Naive thymus-derived CD4-positive, alpha-beta T cell (primary cell): Measurements from ENCODE around the gene KCNK16. TPM values are rescaled to one million over a fixed set of nuclear protein-coding genes. Genes with fewer than 3 reads are reported as not detected.

Experiments used
- ATAC-seq: fragments of 150-1000 bp; cut with Tn5 transposase; 2 replicates; pipeline ENCODE4 v1.10.0; 2021; ENCODE audit warnings: mild to moderate bottlenecking, moderate library complexity
- CTCF ChIA-PET: fragments of 350-600 bp; sonication (Branson Sonifier 250); formaldehyde crosslinking; loops from one replicate; lab custom pipeline; 2021; ENCODE audit warnings: antibody characterized with exemption; lab: Charles Lee
- POLR2A ChIA-PET: fragments of 350-600 bp; sonication (Branson Sonifier 250); formaldehyde crosslinking; loops from one replicate; lab custom pipeline; 2021; ENCODE audit warnings: antibody characterized with exemption, inconsistent platforms; lab: Charles Lee
- DNase-seq, 9 donors: peaks; one replicate each; pipeline versions ENCODE4 v3.0.0 to v3.0.0-alpha.2; 2020 to 2022; ENCODE audit warnings: mixed read lengths in 1 of 9
- H3K27ac ChIP-seq: one replicate; pipeline ENCODE4 v1.7.0; 2013; ENCODE audit warnings: mild to moderate bottlenecking, low read depth, low read length, moderate library complexity
- H3K27me3 ChIP-seq, 2 donors: one replicate each; pipeline ENCODE4 v1.7.0; 2013; ENCODE audit warnings: low read length in 2 of 2, mild to moderate bottlenecking in 2 of 2, moderate library complexity in 2 of 2; ENCODE audit not compliant: control insufficient read depth in 2 of 2, insufficient read depth in 2 of 2
- H3K36me3 ChIP-seq, 3 experiments: 1 replicate in 2 of 3; 2 replicates in 1 of 3; pipeline ENCODE4 v1.7.0; 2013; ENCODE audit warnings: low read length in 3 of 3, mild to moderate bottlenecking in 3 of 3, moderate library complexity in 1 of 3; ENCODE audit not compliant: insufficient read depth in 3 of 3, control insufficient read depth in 2 of 3
- H3K4me1 ChIP-seq, 2 donors: one replicate each; pipeline ENCODE4 v1.7.0; 2013; ENCODE audit warnings: low read length in 2 of 2, mild to moderate bottlenecking in 2 of 2, moderate library complexity in 1 of 2; ENCODE audit not compliant: control insufficient read depth in 2 of 2, insufficient read depth in 2 of 2
- H3K4me3 ChIP-seq: 2 replicates; pipeline ENCODE4 v1.7.0; 2013; ENCODE audit warnings: mild to moderate bottlenecking, low read length
- H3K9me3 ChIP-seq, 3 experiments: 1 replicate in 2 of 3; 2 replicates in 1 of 3; pipeline ENCODE4 v1.7.0; 2013; ENCODE audit warnings: low read length in 3 of 3; ENCODE audit not compliant: control insufficient read depth in 2 of 3
- H3K27ac Mint-ChIP-seq, 9 donors: one replicate each; pipeline ENCODE4 v1.8.0; 2020 to 2022; ENCODE audit warnings: mixed read lengths in 9 of 9, mild to moderate bottlenecking in 8 of 9, moderate library complexity in 5 of 9, inconsistent platforms in 2 of 9
- H3K27me3 Mint-ChIP-seq, 5 donors: one replicate each; pipeline ENCODE4 v1.8.0; 2021 to 2022; ENCODE audit warnings: mixed read lengths in 5 of 5, mild to moderate bottlenecking in 1 of 5
- H3K36me3 Mint-ChIP-seq, 5 donors: one replicate each; pipeline ENCODE4 v1.8.0; 2020 to 2022; ENCODE audit warnings: mixed read lengths in 5 of 5, mild to moderate bottlenecking in 3 of 5, inconsistent platforms in 1 of 5
- H3K4me1 Mint-ChIP-seq, 7 donors: one replicate each; pipeline ENCODE4 v1.8.0; 2020 to 2022; ENCODE audit warnings: mixed read lengths in 7 of 7, mild to moderate bottlenecking in 3 of 7, inconsistent platforms in 1 of 7
- H3K4me3 Mint-ChIP-seq, 10 donors: one replicate each; pipeline ENCODE4 v1.8.0; 2020 to 2022; ENCODE audit warnings: mild to moderate bottlenecking in 10 of 10, mixed read lengths in 10 of 10, moderate library complexity in 6 of 10, inconsistent platforms in 2 of 10
- H3K9me3 Mint-ChIP-seq, 11 donors: one replicate each; pipeline ENCODE4 v1.8.0; 2020 to 2022; ENCODE audit warnings: mixed read lengths in 11 of 11, mild to moderate bottlenecking in 4 of 11, inconsistent platforms in 1 of 11, moderate library complexity in 1 of 11
- intact Hi-C, 2 donors: fragments of 100-400 bp; cut with micrococcal nuclease; formaldehyde crosslinking; loops; one replicate each; pipeline ENCODE4 v1.15.1; 2023
- polyA plus RNA-seq, 2 donors: library from polyadenylated mRNA; unstranded; fragments of 300-500 nt; fragmentation: Illumina TruSeq; gene quantifications; one replicate each; pipeline ENCODE4 v1.2.3, GENCODE V29; 2021
- total RNA-seq, 6 experiments: library from RNA in 5 of 6; stranded (reverse) in 5 of 6; gene quantifications; 1 replicate in 5 of 6; 2 replicates in 1 of 6; pipeline ENCODE4 v1.2.3 and lab custom pipeline; 2021 to 2026

KCNK16 gene
- total and polyA plus RNA-seq, 7 experiments from 2014 or later: not detected

DNA sequence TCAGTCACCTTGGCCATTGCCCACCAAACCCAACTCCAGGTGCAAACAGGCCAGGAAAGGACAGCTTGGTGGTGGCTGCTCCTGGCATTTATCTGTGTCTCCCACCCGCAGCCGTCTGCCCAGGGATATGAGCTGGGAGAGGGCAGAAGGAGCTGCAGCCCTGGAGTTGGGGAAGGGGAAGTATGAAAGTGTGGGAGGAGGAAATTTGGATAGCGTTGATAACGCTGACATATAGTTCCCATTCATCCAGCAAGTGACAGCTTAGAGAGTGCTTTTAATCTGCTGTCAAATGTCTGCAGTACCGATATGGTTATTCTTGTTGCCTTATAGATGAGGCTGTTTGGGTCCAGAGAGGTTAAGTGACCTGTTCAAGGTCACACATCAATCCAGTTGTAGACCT is 741 bp downstream of the KCNK16 start:
- no peak overlapping the region for H3K27ac Mint-ChIP-seq

DNA sequence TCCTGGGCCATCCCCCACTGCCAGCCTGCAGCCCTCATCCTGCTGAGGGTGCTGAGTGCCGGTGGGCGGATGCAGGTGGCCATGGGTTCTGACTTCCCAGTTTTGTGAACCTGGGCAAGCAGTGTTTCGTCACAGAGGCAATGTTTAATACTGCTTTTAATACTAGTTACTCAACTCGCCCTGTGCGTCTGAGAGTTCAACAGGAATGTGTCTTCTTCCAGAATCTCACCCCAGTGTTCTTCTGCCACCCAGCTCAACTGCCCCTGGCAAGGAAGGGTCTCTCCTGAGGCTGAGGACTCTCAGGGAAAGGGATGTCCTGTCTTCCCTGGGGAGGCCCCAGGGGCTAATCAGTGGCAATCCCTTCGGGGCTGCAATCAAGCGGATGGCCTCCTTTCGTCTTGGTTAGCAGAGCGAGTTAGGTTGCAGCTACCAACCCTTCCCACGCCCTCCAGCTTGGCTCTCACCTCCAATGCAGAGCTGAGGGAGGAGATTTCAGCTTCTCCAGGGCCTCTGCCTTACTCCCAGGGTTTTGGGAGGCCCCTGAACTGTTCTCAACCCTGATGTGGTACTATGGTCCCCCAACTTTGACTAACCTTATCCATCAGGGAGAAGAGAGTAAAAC is 2.0 kb downstream of the KCNK16 start:
- Histone ChIP-seq H3K9me3 (no peaks in the 10 kb centered on the region), H3K27ac (no peak overlapping the region), H3K4me1 (no peaks in the 10 kb centered on the region), H3K4me3 (no peak overlapping the region), H3K27me3 (no peaks in the 10 kb centered on the region), H3K36me3 (no peaks in the 10 kb centered on the region)
- Mint-ChIP-seq H3K27ac (no peak overlapping the region), H3K9me3 (no peaks in the 10 kb centered on the region), H3K4me3 (no peak overlapping the region), H3K27me3 (peaks cover 0 to 29% (median 21%) of the 10 kb centered on the region in 5 donors), H3K36me3 (no peaks in the 10 kb centered on the region), H3K4me1 (peaks cover 0 to 2% (median 0%) of the 10 kb centered on the region in 7 donors)
- DNase-seq (no peak), ATAC-seq (no peak)
- POLR2A ChIA-PET: no interaction called here
- CTCF ChIA-PET: interaction anchor here (1.5 kb wide), 1 partner anchor 18 kb away, joined by 4 read pairs; no protein-coding TSS in a partner anchor
- intact Hi-C loops: no loop called here

More for the DNA sequence above, 741 bp downstream of the KCNK16 start:
- Histone ChIP-seq H3K27ac (no peak overlapping the region), H3K9me3 (no peaks in the 10 kb centered on the region), H3K4me1 (no peaks in the 10 kb centered on the region), H3K27me3 (no peaks in the 10 kb centered on the region), H3K36me3 (no peaks in the 10 kb centered on the region), H3K4me3 (no peak overlapping the region)
- ChIA-PET POLR2A (no interaction called here), CTCF (interaction anchor here (1.5 kb wide), 1 partner anchor 19 kb away, joined by 4 read pairs; no protein-coding TSS in a partner anchor)
- no peaks in the 10 kb centered on the region for H3K9me3 Mint-ChIP-seq
- peaks cover 0 to 27% (median 19%) of the 10 kb centered on the region in 5 donors for H3K27me3 Mint-ChIP-seq
- no peak for ATAC-seq
- no peaks in the 10 kb centered on the region for H3K36me3 Mint-ChIP-seq
- DNase-seq: no peak
- H3K4me3 Mint-ChIP-seq: no peak overlapping the region
- intact Hi-C loops: no loop called here
- peaks cover 0 to 4% (median 0%) of the 10 kb centered on the region in 7 donors for H3K4me1 Mint-ChIP-seq

GRCh38 chr6:39319621-39320362 is 2.7 kb downstream of the KCNK16 start:
- H3K27me3 Mint-ChIP-seq: peaks cover 5 to 32% (median 28%) of the 10 kb centered on the region in 5 donors
- ChIA-PET POLR2A (no interaction called here), CTCF (interaction anchor here (0.5 kb wide), 1 partner anchor 942 kb away, joined by 3 read pairs; no protein-coding TSS in a partner anchor)
- no peaks in the 10 kb centered on the region for H3K27me3 ChIP-seq
- no peak overlapping the region for H3K4me3 ChIP-seq
- H3K27ac ChIP-seq: no peak overlapping the region
- H3K36me3 Mint-ChIP-seq: no peaks in the 10 kb centered on the region
- H3K36me3 ChIP-seq: no peaks in the 10 kb centered on the region
- no peaks in the 10 kb centered on the region for H3K4me1 ChIP-seq
- intact Hi-C loops: no loop called here
- H3K27ac Mint-ChIP-seq: no peak overlapping the region
- H3K9me3 ChIP-seq: no peaks in the 10 kb centered on the region
- DNase-seq (no peak), ATAC-seq (no peak)
- no peak overlapping the region for H3K4me3 Mint-ChIP-seq
- H3K9me3 Mint-ChIP-seq: no peaks in the 10 kb centered on the region
- peaks cover 0 to 2% (median 0%) of the 10 kb centered on the region in 7 donors for H3K4me1 Mint-ChIP-seq

DNA sequence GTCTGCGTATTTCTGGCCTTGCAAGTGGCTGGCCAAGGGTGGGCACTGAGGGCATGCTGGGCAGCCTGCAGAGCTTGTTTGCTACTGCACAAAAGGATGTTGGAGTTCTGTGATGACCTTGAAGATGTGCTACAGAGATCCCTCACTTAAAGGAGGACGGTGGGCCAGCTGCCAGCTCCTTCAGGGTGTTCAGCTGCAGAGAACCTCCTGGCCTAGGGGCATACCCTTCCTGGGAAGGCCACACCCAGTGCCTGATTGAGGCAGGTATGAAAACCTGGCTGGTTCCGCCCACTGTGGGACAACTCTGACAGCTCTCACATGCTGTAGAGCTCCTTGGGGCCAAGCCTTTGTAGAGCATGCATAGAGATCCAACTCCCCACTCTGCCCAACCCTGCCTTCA is 5.2 kb downstream of the KCNK16 start:
- Histone ChIP-seq H3K4me3 (no peak overlapping the region), H3K4me1 (no peaks in the 10 kb centered on the region), H3K36me3 (no peaks in the 10 kb centered on the region), H3K27ac (no peak overlapping the region), H3K9me3 (no peaks in the 10 kb centered on the region), H3K27me3 (no peaks in the 10 kb centered on the region)
- Mint-ChIP-seq H3K36me3 (no peaks in the 10 kb centered on the region), H3K9me3 (no peaks in the 10 kb centered on the region), H3K27me3 (peaks cover 10 to 47% (median 32%) of the 10 kb centered on the region in 5 donors), H3K4me1 (peaks cover 0 to 4% (median 0%) of the 10 kb centered on the region in 7 donors), H3K27ac (no peak overlapping the region), H3K4me3 (no peak overlapping the region)
- CTCF ChIA-PET: no interaction called here
- no peak for DNase-seq
- intact Hi-C loops: no loop called here
- POLR2A ChIA-PET: no interaction called here
- no peak for ATAC-seq

- Mint-ChIP-seq H3K27me3 (peaks cover 24 to 56% (median 44%) of the 10 kb centered on the region in 5 donors), H3K9me3 (no peaks in the 10 kb centered on the region), H3K27ac (no peak within 1 kb of the TSS), H3K36me3 (no peaks in the 10 kb centered on the region), H3K4me3 (peak within 1 kb of the TSS in 4 of 10 donors; percentile 4 to 52 (median 43)), H3K4me1 (peaks cover 0 to 7% (median 0%) of the 10 kb centered on the region in 7 donors)
- intact Hi-C loops: no loop called here
- Histone ChIP-seq H3K4me3 (no peak within 1 kb of the TSS), H3K27me3 (no peaks in the 10 kb centered on the region), H3K27ac (no peak within 1 kb of the TSS), H3K9me3 (no peaks in the 10 kb centered on the region), H3K36me3 (no peaks in the 10 kb centered on the region), H3K4me1 (no peaks in the 10 kb centered on the region)
- no peak for ATAC-seq
- ChIA-PET CTCF (no interaction called here), POLR2A (no interaction called here)
- DNase-seq: no peak
These were observed 8.2 kb downstream of the KCNK16 start, which contains the start of gene KCNK17 for GRCh38 chr6:39314273-39314795. TSS of gene KCNK17 (minus strand) at chr6:39314419. CDS start at chr6:39314320, 99 bp downstream.

DNA sequence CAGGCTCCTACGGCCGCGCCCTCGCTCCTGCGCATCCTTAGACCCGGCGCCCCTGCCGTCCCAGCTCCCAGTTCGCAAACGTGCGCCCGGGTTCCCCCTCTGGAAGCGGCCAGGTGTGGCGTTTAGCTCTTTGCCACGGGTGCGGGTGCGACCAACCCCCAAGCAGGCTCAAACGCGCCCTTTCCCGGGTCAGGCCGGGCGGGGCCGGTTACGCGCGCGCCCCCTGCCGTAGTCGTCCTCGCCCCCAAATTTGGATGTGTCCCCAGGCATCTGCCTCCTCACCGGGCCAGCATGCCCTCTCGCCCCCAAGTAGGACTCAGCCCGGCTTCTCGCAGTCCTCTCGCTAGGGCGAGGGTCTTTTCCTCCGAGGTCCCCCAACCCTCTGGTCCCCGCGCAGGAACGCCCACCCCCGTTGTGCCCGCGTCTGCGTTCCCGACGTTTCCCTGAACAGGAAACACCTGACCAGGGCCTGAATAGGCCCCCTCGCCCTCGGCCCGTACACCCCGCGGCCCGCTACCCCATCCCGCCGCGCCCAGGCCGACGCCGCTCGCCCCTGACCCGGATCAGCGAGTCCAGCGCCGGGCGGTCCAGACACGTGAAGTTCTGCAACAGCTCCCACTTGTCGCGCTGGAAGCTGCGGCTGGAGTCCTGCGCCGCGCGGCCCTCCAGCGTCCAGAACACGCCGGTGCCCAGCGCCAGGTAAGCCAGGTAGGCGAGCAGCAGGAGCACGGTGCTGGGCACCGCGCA is 8.8 kb downstream of the KCNK16 start:
- no peaks in the 10 kb centered on the region for H3K4me1 ChIP-seq
- no peaks in the 10 kb centered on the region for H3K36me3 ChIP-seq
- ChIA-PET CTCF (no interaction called here), POLR2A (no interaction called here)
- H3K4me1 Mint-ChIP-seq: peaks cover 0 to 7% (median 0%) of the 10 kb centered on the region in 7 donors
- H3K27me3 ChIP-seq: no peaks in the 10 kb centered on the region
- H3K27me3 Mint-ChIP-seq: peaks cover 24 to 57% (median 44%) of the 10 kb centered on the region in 5 donors
- ATAC-seq (no peak), DNase-seq (no peak)
- H3K9me3 ChIP-seq: no peaks in the 10 kb centered on the region
- peak overlapping the region in 3 of 10 donors; percentile 42 to 52 (median 44) for H3K4me3 Mint-ChIP-seq
- H3K4me3 ChIP-seq: no peak overlapping the region
- no peak overlapping the region for H3K27ac ChIP-seq
- intact Hi-C loops: no loop called here
- H3K36me3 Mint-ChIP-seq: no peaks in the 10 kb centered on the region
- no peaks in the 10 kb centered on the region for H3K9me3 Mint-ChIP-seq
- H3K27ac Mint-ChIP-seq: no peak overlapping the region
